Lower leg skin (tissue), 3 donors: ENCODE results near the gene RILPL2.

Experiments
- POLR2A ChIP-seq, 2 donors: fragments of 450-650 bp; IDR thresholded peaks; one replicate each; pipeline ENCODE4 v1.6.1; 2016 to 2017; ENCODE audit warnings: antibody characterized with exemption in 2 of 2, mild to moderate bottlenecking in 1 of 2, moderate library complexity in 1 of 2
- TF ChIP-seq, protein P1 (sequence below), 3 donors: fragments of 450-650 bp; IDR thresholded peaks; one replicate each; pipeline ENCODE4 v1.5.1; 2016; ENCODE audit warnings: antibody characterized with exemption in 3 of 3, mild to moderate bottlenecking in 3 of 3, moderate library complexity in 2 of 3

DNA sequence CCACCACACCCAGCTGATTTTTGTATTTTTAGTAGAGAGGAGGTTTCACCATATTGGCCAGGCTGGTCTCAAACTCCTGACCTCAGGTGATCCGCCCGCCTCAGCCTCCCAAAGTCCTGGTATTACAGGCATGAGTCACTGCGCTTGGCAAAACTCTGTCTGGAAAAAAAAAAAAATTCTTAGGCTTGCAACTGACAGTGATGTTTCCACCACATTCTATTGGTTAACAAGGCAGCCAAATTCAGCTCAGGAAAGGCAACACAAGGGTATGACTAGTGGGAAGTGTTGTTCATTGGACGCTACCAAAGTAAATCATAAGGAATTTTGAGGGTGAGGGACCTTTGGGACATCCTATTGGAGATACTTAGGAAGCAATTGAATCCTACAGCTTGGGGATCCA lies 69.0 kb downstream of the RILPL2 start:
- TF ChIP-seq, protein P1, sequence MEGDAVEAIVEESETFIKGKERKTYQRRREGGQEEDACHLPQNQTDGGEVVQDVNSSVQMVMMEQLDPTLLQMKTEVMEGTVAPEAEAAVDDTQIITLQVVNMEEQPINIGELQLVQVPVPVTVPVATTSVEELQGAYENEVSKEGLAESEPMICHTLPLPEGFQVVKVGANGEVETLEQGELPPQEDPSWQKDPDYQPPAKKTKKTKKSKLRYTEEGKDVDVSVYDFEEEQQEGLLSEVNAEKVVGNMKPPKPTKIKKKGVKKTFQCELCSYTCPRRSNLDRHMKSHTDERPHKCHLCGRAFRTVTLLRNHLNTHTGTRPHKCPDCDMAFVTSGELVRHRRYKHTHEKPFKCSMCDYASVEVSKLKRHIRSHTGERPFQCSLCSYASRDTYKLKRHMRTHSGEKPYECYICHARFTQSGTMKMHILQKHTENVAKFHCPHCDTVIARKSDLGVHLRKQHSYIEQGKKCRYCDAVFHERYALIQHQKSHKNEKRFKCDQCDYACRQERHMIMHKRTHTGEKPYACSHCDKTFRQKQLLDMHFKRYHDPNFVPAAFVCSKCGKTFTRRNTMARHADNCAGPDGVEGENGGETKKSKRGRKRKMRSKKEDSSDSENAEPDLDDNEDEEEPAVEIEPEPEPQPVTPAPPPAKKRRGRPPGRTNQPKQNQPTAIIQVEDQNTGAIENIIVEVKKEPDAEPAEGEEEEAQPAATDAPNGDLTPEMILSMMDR (IDR thresholded peaks at IDR 0.05) = no peak
- TF ChIP-seq POLR2A (IDR thresholded peaks at IDR 0.05) = no peak
